HG03280 (cell line): ENCODE results near the gene DOCK4.
"Not testable (repeated sequence)": the region's sequence is repeated elsewhere in the genome, so short reads cannot be mapped to it uniquely, and the experiment has no call there.

ENCODE experiments used
- ATAC-seq: cut with Tn5 transposase; IDR thresholded peaks from one replicate; pipeline ENCODE4 v1.9.1; 2021; ENCODE audit warnings: mild to moderate bottlenecking, moderate library complexity; ENCODE audit not compliant: unreplicated experiment

Gene DOCK4

DNA sequence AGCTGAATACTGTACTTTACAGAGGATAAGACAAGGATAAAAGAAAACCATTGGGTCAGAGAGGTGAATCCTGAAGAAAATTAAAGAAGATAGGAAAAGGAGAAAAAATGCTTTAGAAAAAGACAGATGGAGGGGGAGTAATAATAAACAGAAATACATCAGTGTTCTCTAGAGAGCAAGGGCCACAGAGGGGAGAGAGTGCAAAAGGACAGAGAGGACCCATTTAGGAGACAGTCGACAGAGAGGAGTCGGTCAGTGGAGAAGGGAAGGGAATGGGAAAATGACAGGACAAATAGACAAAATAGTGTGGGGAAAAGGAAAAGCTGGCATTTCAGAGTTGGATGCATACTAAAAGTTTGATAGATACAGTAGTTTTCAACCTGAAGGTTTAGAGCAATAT, 287.0 kb downstream of the DOCK4 start:
- no peak for ATAC-seq

DNA sequence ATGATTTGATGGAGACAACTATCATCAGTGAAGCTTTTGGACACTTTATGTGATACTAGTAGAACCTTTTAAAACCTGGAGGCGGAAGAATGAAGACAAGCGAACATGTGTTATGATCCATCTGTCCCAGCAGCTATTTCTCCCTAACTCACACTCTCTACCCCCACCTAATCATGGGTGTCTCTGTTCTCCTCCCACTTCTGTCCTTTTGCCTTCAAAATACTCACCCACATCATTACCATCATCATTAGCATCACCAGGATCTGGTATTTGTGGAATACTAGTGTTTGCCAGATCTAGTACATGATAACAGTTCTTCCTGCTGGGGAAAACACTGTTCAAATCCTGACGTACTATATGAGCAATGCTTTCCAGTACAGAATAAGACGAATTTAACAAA, 287.7 kb downstream of the DOCK4 start:
- no peak for ATAC-seq

DNA sequence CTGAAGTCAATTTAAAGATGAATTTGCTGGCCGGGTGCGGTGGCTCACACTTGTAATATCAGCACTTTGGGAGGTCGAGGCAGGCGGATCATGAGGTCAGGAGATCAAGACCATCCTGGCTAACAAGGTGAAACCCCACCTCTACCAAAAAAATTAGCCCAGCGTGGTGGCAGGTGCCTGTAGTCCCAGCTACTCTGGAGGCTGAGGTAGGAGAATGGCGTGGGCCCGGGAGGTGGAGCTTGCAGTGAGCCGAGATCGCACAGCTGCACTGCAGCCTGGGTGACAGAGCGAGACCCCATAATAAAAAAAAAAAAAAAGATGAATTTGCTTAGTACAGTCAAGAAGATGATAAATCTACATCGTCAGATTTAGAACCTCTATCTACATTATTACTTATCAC, 288.8 kb downstream of the DOCK4 start:
- ATAC-seq = not testable (repeated sequence)

DNA sequence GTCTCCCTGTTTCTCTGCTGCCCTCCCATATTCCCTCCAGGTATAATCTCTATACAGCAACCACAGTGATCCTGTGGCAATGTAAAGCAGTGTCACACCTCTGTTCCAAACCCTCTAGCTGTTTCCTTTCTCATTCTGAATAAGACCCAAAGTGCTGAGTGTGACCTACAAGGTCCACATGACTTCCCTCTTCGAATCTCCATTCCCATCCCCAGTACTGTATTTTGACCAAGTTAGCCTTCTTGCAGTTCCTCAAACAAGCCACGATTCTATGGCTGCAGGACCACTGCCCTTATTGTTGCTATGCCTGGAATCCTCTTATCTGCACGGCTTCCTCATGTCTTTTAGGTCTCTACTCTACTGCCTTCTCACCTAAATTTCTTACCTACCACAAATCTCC, 291.9 kb downstream of the DOCK4 start:
- ATAC-seq = no peak

DNA sequence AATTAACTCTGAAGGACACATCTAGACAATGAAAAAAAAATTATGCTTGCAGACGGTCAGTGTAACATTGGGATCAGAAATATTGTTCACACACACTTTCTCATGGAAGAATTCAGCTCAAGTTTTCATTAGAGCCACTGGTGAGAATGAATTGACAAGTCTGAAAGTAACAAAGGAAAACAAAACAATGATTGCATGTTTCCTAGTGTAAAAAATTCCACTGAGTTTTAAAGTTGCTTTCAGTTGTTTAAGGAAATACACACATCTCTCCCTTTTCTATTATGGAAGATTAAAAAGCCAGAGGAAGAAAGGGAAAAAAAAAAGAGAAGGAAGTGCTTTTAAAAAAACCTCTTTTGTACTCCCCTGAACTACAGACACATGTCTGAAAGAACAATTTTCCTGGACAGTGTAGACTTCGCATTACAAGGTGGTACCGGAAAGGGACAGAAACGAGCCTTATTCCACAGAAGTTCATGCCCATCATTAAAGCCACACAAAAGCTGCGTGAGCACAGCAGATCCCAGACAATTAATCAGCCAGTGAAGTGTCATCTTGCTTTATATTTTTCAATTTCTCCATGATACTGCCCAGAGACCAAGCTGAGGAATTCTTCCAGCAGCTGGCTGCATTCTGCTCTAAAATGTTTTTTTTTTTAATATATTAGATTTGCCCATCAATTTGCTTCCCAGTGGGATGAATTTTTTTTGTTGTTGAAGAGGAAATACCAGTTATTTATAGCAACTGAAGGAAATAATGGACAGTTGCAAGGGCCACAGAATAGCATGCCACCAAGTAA, 294.8 kb downstream of the DOCK4 start:
- ATAC-seq = no peak

DNA sequence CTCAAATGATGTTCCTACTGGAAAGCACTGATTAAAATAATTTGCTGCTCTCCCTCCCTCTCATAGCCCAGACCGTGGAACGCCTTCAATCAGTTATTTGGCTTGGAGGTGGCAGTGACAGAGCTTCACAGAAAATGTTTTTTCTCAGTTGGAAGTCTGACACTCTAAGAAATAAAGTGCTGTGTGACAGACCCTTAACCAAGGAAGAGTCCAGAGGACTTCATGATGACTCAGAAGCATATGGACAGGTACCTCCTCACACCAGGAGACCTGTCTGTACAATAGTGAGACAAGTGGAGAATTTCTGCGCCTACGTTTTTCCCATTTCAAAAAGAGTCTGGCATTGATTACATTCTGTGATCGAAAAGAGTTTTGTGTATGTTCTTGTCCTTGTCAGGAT, 295.5 kb downstream of the DOCK4 start:
- ATAC-seq = no peak

DNA sequence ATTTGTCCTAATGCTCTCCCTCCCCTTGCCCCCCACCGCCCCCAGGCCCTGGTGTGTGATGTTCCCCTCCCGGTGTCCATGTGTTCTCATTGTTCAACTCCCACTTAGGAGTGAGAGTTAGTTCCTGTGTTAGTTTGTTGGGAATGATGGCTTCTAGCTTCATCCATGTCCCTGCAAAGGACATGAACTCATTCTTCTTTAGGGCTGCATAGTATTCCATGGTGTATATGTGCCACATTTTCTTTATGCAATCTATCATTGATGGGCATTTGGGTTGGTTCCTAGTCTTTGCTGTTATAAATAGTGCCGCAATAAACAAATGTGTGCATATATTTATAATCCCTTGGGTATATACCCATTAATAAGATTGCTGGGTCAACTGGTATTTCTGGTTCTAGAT, 297.5 kb downstream of the DOCK4 start:
- not testable (repeated sequence) for ATAC-seq

DNA sequence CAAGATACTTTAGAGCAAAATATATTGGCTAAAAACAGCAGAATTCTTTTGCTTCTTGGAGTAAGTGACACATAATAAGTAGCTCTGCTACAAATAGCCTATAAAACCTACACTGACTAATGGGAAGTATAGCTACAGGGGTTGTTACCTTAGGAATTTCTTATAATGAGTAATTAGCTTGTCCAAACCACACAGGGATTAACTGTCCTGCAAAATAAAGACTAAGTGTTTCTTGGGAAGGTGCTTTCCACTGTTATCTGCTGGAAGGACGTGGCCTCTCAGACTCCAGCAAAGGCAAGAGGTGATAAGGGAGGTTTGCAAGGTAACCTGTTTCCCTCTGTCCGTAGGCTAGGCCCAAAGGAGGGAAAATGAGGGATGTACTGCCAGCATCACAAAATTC, 302.4 kb downstream of the DOCK4 start:
- no peak for ATAC-seq

DNA sequence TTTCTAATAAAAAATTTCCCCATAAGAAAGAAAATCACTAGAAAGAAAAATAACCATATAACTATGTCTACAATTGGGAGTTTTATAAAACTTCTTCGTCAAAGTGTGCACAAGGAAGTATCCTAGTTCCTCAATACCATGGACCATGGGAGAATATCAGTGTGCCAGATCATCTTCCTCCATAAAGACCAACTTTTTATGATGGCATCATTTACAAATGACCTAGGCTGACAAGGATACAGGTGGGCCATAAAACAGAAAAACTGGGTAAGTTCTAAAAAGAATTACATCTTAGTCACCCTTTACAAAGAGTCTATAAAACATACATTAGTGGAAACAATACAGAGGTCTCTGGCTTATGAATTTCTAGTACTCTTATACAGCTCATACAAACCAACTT, 303.2 kb downstream of the DOCK4 start:
- ATAC-seq = no peak

DNA sequence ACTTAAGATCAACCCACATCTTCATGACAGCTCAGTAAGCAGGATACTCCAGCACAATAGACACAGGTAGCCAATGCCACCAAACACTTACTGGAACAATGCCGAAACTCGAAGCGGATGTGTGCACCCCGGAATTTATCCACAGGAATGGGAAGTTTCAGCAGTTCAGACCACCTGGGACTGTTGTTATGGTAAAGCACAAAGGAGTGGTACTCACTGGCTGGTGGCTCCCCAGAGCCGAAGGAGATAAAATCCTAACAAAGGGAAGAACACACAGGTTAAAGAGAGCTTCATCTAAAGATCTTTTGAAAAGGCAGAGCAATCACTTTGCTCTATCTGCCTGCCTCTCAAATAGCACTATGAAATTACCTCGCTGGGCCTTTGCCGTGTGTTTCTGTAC, 305.9 kb downstream of the DOCK4 start:
- no peak for ATAC-seq

DNA sequence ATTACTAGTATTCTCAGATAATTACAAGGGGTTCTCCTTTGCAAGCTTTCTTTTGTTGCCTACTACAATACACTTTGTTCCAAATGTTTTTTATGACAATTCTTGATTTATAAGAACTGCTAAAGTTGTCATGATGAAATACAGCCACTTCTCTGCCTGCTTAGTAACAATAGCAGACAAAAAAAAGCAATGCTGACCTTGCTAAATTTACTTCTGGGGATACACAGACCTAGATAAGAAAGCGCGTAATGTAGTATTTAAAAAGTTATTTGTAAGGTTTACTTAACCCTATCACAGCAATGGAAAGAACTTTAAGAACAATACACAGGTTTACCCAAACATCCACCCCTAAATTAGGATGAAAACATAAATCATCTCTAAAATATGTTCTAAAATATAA, 311.1 kb downstream of the DOCK4 start:
- no peak for ATAC-seq

DNA sequence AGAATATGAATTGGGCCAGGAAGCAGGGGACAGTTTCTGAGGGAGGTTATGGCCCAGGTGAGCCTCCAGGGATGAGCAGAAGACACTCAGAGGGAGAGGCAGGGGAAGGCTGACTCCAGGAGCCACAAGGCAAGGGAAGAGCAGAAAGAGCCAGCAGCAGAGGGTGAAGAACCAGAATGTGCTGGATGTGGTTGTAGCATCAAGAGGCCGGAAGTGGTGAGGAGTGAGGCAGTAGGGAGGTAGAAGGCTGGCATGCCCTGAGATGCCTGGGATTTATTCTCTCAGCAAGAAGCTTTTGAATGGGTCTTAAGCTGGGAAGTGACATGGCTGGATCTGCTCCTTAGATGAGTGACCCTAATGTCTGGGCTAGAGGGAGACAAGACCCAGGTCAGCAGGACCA, 311.7 kb downstream of the DOCK4 start:
- no peak for ATAC-seq

DNA sequence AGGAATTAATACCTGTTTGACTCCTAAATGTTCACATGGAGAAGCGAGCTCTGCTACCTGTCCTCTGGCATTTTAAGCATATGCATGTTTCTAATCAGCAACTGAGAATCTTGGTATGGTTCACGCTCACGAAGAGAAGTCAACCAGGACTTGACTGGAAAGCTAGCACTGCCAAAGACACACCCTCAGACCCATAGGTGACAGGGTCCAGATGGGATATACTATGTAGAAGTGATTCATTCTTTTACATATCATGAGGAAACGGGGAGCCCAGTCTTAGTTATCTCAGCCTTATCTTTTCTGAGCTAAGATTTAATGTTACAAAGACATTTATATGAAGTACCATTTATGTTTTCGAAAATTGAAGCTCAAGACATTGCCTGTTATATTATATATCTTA, 313.0 kb downstream of the DOCK4 start:
- ATAC-seq = no peak

DNA sequence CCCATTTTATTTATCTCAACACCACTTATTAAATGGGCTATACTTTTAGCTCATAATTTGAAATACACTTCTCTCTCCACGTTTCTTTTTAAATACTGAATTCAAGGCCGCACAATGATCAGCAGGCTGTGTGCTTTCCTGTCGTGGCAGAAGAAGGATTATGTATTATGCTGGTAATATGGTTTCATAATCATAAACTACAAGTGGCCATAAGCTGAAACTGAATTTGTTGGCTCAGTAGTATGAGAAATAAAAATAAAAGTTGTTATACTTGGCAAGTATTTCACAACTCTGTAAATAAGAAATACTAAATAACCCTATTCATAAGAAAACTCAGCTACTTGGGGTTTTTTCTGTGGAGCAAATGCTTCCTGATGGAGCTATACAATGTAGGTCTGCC, 313.6 kb downstream of the DOCK4 start:
- ATAC-seq = no peak

DNA sequence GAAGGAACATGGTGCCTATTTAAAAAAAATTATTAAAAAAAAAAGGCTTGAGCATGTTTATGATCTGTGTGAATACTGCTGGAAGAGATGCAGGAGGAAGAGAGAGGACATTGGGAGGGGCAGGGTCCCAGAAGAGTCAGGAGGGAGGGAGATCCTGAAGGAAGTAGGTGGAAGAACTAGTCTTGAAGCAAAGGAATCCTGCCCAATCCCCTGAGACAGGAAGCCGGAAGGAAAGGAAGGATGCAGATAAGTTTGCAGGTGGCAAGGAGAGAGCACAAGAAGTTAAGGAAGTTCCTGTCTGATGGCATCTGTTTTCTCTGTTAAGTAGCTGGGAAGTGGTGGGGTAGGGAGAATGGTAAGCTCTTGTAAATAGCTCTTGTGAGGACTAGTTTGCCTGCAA, 318.5 kb downstream of the DOCK4 start:
- ATAC-seq = no peak

DNA sequence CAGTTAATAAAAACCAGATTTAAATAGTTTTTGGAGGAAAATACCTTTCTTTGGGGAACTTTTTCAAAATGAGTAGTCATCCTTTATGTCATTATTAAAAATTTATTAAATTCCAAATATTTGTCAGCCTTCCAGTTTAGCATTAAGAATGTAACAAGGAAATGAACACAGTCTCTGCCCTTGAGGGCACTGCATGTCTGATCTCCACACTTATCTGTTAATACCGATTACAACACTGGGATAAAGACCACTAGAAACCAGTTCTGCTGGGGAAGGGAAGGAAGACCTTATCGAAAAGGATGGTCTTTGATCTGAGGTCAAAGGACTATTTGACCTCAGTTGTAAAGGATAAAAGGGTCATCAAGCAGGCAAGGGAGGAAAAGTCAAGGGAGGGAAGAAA, 320.0 kb downstream of the DOCK4 start:
- no peak for ATAC-seq

DNA sequence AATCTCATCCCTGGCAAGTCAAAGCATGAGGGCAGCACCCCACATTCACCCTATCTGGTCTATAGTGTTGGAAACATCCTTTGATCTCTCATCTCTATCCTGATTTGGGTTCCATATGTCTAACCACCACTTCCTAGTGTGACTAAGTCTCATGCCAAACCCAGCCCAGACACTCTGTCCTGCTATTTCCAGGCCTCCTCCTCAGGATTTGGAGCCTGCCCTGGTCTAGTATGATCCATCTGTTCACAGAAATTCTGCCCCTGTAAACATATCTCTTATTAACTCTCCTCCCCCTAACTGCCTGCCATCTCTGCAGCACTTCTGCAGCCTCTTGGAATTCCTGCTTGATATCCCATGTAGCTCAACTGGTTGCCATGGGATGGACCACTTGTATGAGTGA, 323.0 kb downstream of the DOCK4 start:
- ATAC-seq = no peak

DNA sequence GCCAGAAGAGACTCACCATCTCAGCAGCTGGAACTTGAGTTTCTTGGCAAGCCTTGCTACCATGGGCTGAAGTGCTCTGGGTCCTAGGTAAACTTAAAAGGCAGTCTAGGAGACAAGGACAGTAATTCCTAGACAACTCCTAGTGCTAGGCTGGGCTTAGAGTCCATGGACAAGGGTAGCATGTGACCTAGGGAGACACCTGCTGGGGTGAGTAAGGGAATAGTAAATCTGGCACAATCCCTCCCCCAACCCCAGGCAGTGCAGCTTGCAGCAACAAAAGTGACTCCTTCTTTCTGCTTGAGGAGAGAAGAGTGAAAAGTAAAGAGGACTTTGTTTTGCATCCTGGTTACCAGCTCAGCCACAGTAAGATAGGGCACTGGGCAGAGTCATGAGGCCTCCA, 327.4 kb downstream of the DOCK4 start:
- no peak for ATAC-seq

DNA sequence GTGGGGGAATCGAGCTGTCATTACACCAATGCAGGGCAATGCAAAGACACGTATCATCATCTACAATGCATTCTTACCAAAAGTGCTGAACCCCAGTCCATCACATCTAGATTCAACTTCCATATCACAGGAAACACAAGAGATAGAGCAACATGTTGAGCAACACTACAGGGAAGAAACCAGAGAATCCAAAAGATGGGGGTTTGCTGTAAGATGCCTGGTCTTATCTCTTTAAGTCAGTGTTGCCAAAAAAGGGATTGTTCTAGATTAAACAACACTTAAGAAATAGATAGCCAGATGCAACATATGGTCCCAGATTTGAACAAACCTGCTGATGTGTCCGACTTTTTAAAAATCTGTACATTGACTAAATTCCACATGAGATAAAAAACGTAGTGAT, 328.3 kb downstream of the DOCK4 start:
- ATAC-seq = no peak

DNA sequence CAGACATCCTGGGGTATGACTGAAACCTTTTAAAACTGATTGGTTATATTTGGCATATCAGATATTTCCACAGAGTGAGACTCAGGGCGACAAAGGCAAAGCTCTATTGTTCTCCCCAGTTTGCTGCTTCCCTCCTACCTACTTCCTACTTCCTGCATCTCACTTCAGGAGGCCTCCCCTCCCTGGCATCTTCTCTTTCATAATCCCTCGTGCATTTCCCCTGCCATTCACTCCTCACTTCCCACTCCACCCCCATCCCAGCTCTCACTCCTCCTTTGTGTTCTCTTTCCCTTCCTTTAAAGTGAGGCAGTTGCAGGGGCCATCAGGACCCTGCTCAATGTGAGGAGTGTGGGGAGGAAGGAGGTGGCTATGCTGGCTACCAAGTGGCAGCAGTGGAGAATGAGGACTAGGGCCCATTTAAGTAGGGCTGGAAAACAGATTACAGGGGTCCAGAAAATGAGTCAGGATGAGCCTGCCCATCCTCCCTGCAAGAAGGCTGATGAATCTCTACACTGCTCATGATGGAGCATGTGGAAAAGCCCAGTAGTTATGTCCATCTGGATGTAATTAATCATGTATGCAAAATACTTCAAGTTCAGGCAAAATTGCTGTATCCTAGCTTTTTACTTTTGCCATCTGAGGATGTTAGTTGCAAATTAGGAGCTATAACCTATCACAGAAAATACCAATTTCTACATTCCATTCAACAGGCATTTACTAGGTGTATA, 332.1 kb downstream of the DOCK4 start:
- ATAC-seq = no peak

DNA sequence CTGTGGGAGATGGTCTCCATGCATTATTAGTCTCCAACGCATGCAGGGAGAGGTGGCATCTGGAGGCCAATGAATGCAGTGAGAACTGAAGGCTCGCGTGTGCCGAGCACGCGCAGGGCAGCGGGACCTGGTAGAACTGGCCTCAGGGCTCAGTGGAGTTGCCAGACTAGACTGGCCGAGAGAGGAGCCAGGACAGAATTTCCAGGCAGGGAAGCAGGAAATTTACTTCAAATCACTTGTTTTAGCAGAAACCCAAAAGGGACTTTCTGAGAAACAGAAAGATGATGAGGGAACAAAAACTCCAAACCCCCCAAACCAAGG, 332.9 kb downstream of the DOCK4 start:
- ATAC-seq = no peak

DNA sequence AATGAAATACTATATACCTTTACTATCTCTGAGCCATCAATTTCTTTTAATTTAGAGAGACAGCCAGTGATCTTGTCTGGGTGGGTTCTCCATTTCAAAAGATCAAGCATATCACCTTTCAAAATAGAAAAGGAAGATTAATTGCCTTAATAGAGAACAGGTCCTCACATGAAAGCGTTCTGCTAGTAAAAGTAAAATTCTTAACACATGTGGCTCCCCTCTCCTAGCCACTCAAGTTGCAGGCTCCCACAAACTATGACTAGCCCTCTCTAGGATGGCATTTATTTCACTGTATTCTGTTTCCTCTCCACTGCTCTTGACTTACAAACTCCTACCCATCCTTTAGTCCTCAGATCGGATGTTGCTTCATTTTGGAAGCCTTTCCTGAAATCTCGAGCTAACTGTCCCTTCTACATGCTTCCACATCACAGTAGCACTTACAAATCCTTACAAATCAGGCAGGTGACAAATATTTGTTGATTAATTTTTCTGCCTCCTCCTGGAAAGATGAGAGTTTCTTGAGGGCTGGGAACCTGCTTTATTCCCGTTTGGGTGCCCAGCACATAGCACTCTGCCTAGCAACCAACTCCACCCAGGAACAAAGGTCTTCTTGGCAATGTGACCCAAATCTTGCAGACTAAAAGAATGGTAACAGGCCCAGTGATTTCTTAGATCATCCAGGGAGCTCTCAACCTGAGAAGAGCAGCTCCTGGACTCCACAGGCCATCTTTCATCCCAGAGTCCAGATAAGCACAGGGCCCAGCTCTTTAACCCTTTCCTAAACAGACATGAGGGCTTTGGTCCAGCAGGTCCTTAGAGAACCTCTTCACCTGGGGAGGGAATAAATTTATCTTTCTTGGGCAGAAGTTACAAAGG, 333.5 kb downstream of the DOCK4 start:
- ATAC-seq = no peak
